IMR-90 (cell line): ENCODE data around the gene MEN1.

Experiments used
- CTCF ChIP-seq: conservative IDR thresholded peaks from 2 replicates; pipeline ENCODE4 v1.5.1; 2012; ENCODE audit warnings: mild to moderate bottlenecking, low read depth, low read length, improper control_type of control experiment
- MXI1 ChIP-seq: IDR thresholded peaks from 2 replicates; pipeline ENCODE4 v1.6.1; 2012; ENCODE audit warnings: low read depth, mild to moderate bottlenecking, low read length, moderate library complexity, borderline replicate concordance
- POLR2A ChIP-seq: IDR thresholded peaks from 2 replicates; pipeline ENCODE4 v1.6.1; 2012; ENCODE audit warnings: mild to moderate bottlenecking, low read depth, low read length
- RCOR1 ChIP-seq: IDR thresholded peaks from 2 replicates; pipeline ENCODE4 v1.6.1; 2012; ENCODE audit warnings: mild to moderate bottlenecking, low read length, improper control_type of control experiment; ENCODE audit not compliant: insufficient replicate concordance
- TF ChIP-seq, protein P1 (sequence below): fragments of 150-350 bp; IDR thresholded peaks from 2 replicates; pipeline ENCODE4 v1.6.1; 2017; ENCODE audit warnings: mild to moderate bottlenecking, antibody characterized with exemption, low read length, low read depth

DNA sequence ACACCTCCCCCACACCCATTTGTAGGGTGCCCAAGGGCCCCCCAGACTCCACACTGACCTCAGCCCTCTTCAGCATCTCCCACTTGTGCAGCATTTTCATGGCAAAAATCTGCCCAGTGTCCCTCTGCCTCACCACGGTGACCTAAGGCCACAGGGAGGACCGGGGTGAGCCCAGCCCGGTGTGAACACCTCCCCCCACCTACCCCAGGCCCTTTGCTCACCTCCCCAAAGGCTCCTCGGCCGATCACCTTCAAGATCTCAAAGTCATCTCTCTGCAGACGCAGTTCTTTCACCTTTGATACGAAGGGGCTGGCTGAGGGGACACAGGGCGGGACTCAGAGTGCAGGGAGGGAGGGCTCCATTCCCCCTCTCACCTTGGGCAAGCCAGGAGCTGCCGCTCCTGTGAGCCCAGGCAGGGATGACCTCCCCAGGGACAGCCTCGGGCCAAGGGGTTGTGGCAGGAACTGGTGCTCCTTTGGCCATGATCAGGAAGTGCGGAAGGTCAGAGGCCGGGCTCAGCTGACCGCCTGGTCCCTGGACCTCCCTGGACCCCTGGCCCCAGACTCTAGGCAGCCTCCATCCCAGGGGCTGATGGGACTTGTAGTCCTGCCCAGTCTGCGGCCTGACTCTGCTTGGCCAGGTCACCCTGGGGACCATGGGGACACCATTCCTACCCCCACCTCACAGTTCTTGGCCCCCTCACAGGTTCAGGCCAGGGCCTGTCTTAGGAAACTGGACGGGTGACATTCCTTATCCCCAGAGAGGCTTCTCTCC, 31.4 kb upstream of the MEN1 start:
- TF ChIP-seq, protein P1, sequence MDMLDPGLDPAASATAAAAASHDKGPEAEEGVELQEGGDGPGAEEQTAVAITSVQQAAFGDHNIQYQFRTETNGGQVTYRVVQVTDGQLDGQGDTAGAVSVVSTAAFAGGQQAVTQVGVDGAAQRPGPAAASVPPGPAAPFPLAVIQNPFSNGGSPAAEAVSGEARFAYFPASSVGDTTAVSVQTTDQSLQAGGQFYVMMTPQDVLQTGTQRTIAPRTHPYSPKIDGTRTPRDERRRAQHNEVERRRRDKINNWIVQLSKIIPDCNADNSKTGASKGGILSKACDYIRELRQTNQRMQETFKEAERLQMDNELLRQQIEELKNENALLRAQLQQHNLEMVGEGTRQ, result no peak
- TF ChIP-seq MXI1 (no peak), CTCF (no peak), POLR2A (no peak), RCOR1 (no peak)
